ENCODE measurements around the gene RAD23A.
A peak's percentile ranks its signal among the peaks of the same experiment; 100 is the strongest.

The RAD23A gene

DNA sequence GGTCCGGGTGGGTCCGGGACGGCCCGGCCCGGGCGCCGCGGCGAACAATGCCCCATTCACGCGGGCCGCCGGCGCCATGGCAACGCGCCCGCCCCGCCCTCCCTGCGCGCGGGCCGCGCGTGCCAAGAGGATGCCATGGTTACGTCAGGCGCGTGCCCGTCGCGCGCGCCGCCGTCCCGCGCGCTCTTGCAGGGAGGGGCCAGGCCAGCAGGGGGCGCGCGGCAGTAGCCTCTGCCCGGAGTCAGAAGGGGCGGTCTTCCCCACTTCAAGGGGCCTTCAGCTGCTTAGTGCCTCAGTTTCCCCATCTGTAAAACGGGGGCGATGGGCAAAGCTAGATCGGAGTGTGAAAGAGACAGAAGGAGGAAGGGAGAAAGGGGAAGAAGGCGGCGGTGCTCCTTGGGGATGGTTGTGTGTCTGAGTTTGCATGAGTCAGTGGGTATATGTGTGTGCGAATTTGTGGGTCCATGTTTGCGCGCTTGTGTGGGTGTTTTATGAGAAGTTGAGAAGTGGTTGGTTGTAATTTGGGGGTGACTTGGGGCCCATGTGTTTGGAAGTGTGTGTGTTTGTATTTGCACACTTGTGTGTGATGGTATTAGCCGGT is 38.0 kb downstream of the RAD23A start (continued):
- TF ChIP-seq ATF2 (tag by site-specific recombination; IDR thresholded peaks at IDR 0.05; ENCODE audit: low read depth) (peak; percentile 42; the same call in 1 of the 2 replicates), KLF17 (tag by site-specific recombination; IDR thresholded peaks at IDR 0.05) (peak; percentile 84), ZNF354C (tag by site-specific recombination; IDR thresholded peaks at IDR 0.05; ENCODE audit: borderline replicate concordance, low read depth) (no peak), ZNF211 (tag by site-specific recombination; IDR thresholded peaks at IDR 0.05; ENCODE audit: low read depth) (0 out of 2 replicates have a peak, but pooled peaks have one; percentile 46), ZNF140 (tag by site-specific recombination; IDR thresholded peaks at IDR 0.05) (no peak), SP7 (tag by site-specific recombination; IDR thresholded peaks at IDR 0.05) (peak; percentile 57; the same call in 1 of the 2 replicates), ZFP69B (tag by site-specific recombination; IDR thresholded peaks at IDR 0.05) (0 out of 2 replicates have a peak, but pooled peaks have one; percentile 4), ZNF785 (tag by site-specific recombination; IDR thresholded peaks at IDR 0.05) (0 out of 2 replicates have a peak, but pooled peaks have one; percentile 28)
- TF ChIP-seq, protein P1, sequence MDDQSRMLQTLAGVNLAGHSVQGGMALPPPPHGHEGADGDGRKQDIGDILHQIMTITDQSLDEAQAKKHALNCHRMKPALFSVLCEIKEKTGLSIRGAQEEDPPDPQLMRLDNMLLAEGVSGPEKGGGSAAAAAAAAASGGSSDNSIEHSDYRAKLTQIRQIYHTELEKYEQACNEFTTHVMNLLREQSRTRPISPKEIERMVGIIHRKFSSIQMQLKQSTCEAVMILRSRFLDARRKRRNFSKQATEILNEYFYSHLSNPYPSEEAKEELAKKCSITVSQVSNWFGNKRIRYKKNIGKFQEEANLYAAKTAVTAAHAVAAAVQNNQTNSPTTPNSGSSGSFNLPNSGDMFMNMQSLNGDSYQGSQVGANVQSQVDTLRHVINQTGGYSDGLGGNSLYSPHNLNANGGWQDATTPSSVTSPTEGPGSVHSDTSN (CRISPR knock-in tag; IDR thresholded peaks at IDR 0.05) = 0 out of 2 replicates have a peak, but pooled peaks have one; percentile 71

DNA sequence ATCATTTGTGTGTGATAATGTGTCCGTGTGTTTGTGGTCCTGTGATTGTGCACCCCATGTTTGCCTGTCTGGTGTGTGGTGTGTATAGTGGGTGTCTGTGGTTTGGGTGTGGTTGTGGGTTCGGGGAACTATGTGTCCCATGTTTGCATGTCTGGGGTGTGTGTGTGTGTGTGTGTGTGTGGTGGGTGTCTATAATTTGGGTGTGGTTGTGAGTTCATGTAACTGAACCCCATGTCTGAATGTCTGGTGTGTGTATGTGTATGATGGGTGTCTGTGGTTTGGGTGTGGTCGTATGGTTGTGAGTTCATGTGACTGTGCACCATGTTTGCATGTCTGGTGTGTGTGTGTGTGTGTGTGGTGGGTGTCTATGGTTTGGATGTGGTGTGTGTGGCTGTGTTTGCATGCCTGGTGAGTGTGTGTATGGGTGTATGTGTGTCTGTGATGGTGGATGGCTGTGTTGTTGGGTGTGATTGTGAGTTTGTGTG is 38.5 kb downstream of the RAD23A start:
- Histone ChIP-seq H3K4me1 (ENCODE audit: control insufficient read depth, insufficient read depth, low read length) (no peaks in the 10 kb centered on the region), H3K4me3 (ENCODE audit: low read depth, low read length) (no peak overlapping the region), H3K9me3 (ENCODE audit: control insufficient read depth, insufficient read depth, low read depth, low read length) (no peaks in the 10 kb centered on the region), H3K27ac (ENCODE audit: extremely low read depth, low read depth, low read length) (no peak overlapping the region), H3K36me3 (ENCODE audit: control insufficient read depth in 2 of 2, insufficient read depth in 1 of 2, low read length in 2 of 2) (no peaks in the 10 kb centered on the region)
- ChIA-PET POLR2A (no interaction called here), CTCF (interaction anchor here (0.5 to 13.3 kb wide), 11 partner anchors 14 to 292 kb away, joined by 3 to 274 read pairs (median 3); no protein-coding TSS in a partner anchor)
- peak; percentile 13; the same call in 1 of the 2 replicates for TF ChIP-seq ZFP3 (tag by site-specific recombination; IDR thresholded peaks at IDR 0.05; ENCODE audit: low read depth)
- TF ChIP-seq ZNF132 (tag by site-specific recombination; IDR thresholded peaks at IDR 0.05; ENCODE audit: borderline replicate concordance) = no peak
- no peak; the same call in 1 of the 2 replicates for TF ChIP-seq ZSCAN23 (tag by site-specific recombination; IDR thresholded peaks at IDR 0.05)
- TF ChIP-seq ZNF707 (tag by site-specific recombination; IDR thresholded peaks at IDR 0.05) = peak; percentile 37
- TF ChIP-seq ZNF776 (tag by site-specific recombination; IDR thresholded peaks at IDR 0.05; ENCODE audit: borderline replicate concordance) = no peak
- no peak for TF ChIP-seq HOXA7 (CRISPR knock-in tag; IDR thresholded peaks at IDR 0.05; ENCODE audit: borderline replicate concordance)
- TF ChIP-seq ZNF654 (tag by site-specific recombination; IDR thresholded peaks at IDR 0.05; ENCODE audit: low read depth) = no peak
- TF ChIP-seq ZNF324 (tag by site-specific recombination; IDR thresholded peaks at IDR 0.05) = no peak
- TF ChIP-seq ZNF610 (tag by site-specific recombination; IDR thresholded peaks at IDR 0.05; ENCODE audit: borderline replicate concordance) = no peak
- 0 out of 2 replicates have a peak, but pooled peaks have one; percentile 3 for TF ChIP-seq ZNF560 (tag by site-specific recombination; IDR thresholded peaks at IDR 0.05; ENCODE audit: borderline replicate concordance)
- TF ChIP-seq ZNF664 (tag by site-specific recombination; IDR thresholded peaks at IDR 0.05) = no peak
- TF ChIP-seq ZNF473 (tag by site-specific recombination; IDR thresholded peaks at IDR 0.05) = 0 out of 2 replicates have a peak, but pooled peaks have one; percentile 64
- no peak for TF ChIP-seq KLF7 (tag by site-specific recombination; IDR thresholded peaks at IDR 0.05; ENCODE audit: borderline replicate concordance)
- no peak for TF ChIP-seq ZNF677 (tag by site-specific recombination; IDR thresholded peaks at IDR 0.05)
- TF ChIP-seq ZNF555 (tag by site-specific recombination; conservative IDR thresholded peaks at IDR 0.05) = no peak
- TF ChIP-seq, protein P2, sequence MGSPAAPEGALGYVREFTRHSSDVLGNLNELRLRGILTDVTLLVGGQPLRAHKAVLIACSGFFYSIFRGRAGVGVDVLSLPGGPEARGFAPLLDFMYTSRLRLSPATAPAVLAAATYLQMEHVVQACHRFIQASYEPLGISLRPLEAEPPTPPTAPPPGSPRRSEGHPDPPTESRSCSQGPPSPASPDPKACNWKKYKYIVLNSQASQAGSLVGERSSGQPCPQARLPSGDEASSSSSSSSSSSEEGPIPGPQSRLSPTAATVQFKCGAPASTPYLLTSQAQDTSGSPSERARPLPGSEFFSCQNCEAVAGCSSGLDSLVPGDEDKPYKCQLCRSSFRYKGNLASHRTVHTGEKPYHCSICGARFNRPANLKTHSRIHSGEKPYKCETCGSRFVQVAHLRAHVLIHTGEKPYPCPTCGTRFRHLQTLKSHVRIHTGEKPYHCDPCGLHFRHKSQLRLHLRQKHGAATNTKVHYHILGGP (tag by site-specific recombination; IDR thresholded peaks at IDR 0.05) = no peak
- TF ChIP-seq ZNF670 (tag by site-specific recombination; IDR thresholded peaks at IDR 0.05; ENCODE audit: low read depth) = no peak
- no peak for TF ChIP-seq ZNF202 (tag by site-specific recombination; IDR thresholded peaks at IDR 0.05; ENCODE audit: borderline replicate concordance)
- TF ChIP-seq ZNF600 (tag by site-specific recombination; IDR thresholded peaks at IDR 0.05) = no peak
- TF ChIP-seq ZNF561 (tag by site-specific recombination; IDR thresholded peaks at IDR 0.05; ENCODE audit: borderline replicate concordance) = no peak
- TF ChIP-seq ZNF830 (tag by site-specific recombination; IDR thresholded peaks at IDR 0.05; ENCODE audit: low read depth) = no peak

All from HEK293 (cell line).